Muscle of leg (tissue), 11 donors: Measurements from ENCODE around the gene PTPRG. TPM values are rescaled to one million over a fixed set of nuclear protein-coding genes. Genes with fewer than 3 reads are reported as not detected.

Experiments used
- DNase-seq: peaks from one replicate; pipeline ENCODE4 v3.0.0; 2013
- H3K27ac ChIP-seq: one replicate; pipeline ENCODE4 v1.5.1; 2013; ENCODE audit warnings: mild to moderate bottlenecking, low read length, control low read depth
- H3K27me3 ChIP-seq: one replicate; pipeline ENCODE4 v1.6.1; 2013; ENCODE audit warnings: low read length; ENCODE audit not compliant: control insufficient read depth, insufficient read depth
- H3K36me3 ChIP-seq: one replicate; pipeline ENCODE4 v1.6.1; 2013; ENCODE audit warnings: low read length; ENCODE audit not compliant: control insufficient read depth, insufficient read depth
- H3K4me1 ChIP-seq: one replicate; pipeline ENCODE4 v1.6.1; 2013; ENCODE audit warnings: low read length; ENCODE audit not compliant: control insufficient read depth, insufficient read depth
- H3K4me3 ChIP-seq: one replicate; pipeline ENCODE4 v1.5.1; 2013; ENCODE audit warnings: low read length, control low read depth
- H3K9me3 ChIP-seq: replicated peaks from 2 replicates; pipeline ENCODE4 v1.6.1; 2013; ENCODE audit warnings: low read depth, low read length; ENCODE audit not compliant: control insufficient read depth
- WGBS: methylation state at CpG from one replicate; pipeline ENCODE4 v1.1.5; 2013; ENCODE audit warnings: missing lambda C conversion rate; ENCODE audit not compliant: insufficient coverage; 5-methylcytosine and 5-hydroxymethylcytosine counted together
- polyA plus RNA-seq, 8 donors: library from polyadenylated mRNA; unstranded; fragments of 120-200 nt; gene quantifications; one replicate each; pipeline versions ENCODE4 v1.2.1 to v1.2.3, GENCODE V29; 2013; ENCODE audit warnings: inconsistent platforms in 1 of 8, low replicate concordance in 1 of 8; ENCODE audit not compliant: insufficient read length in 8 of 8, insufficient read depth in 1 of 8
- total RNA-seq: library from RNA; stranded (reverse); fragments of 120-200 nt; gene quantifications from one replicate; pipeline ENCODE4 v1.2.4, GENCODE V29; 2013

Gene PTPRG
- total and polyA plus RNA-seq, 9 donors = 15.7 to 45.7 (median 30.8) TPM

- WGBS = 60% methylated on average over 2 of the region's 4 CpGs
- H3K27ac ChIP-seq = no peak overlapping the region
- H3K27me3 ChIP-seq = no peaks in the 10 kb centered on the region
- DNase-seq = no peak
- no peaks in the 10 kb centered on the region for H3K9me3 ChIP-seq
- no peaks in the 10 kb centered on the region for H3K36me3 ChIP-seq
- H3K4me1 ChIP-seq = peaks cover 11% of the 10 kb centered on the region
- no peak overlapping the region for H3K4me3 ChIP-seq
These were observed 117.7 kb downstream of the PTPRG start for GRCh38 chr3:61679026-61679425.

GRCh38 chr3:61680617-61681016, 119.2 kb downstream of the PTPRG start:
- no peak for DNase-seq
- no peaks in the 10 kb centered on the region for H3K9me3 ChIP-seq
- no peak overlapping the region for H3K27ac ChIP-seq
- H3K36me3 ChIP-seq = no peaks in the 10 kb centered on the region
- H3K4me1 ChIP-seq = peaks cover 20% of the 10 kb centered on the region
- H3K27me3 ChIP-seq = no peaks in the 10 kb centered on the region
- no peak overlapping the region for H3K4me3 ChIP-seq
- 83% methylated on average over 1 of the region's 3 CpGs for WGBS

DNA sequence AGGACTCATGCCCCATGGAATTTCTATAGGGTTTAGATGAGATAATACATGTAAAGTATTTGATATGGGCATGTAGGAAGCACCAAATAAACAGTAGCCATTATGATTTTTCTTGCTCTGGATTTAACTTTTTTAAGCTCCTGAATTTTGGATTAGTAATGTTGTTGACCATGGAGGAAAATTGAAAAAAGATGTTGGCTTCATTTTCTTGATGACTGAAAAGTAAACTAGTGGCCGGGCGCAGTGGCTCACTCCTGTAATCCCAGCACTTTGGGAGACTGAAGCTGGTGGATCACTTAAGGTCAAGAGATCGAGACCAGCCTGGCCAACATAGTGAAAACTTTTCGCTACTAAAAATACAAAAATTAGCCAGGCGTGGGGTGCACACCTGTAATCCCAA, 120.3 kb downstream of the PTPRG start:
- Histone ChIP-seq H3K4me1 (peaks cover 28% of the 10 kb centered on the region), H3K9me3 (no peaks in the 10 kb centered on the region), H3K27me3 (no peaks in the 10 kb centered on the region), H3K36me3 (no peaks in the 10 kb centered on the region), H3K4me3 (no peak overlapping the region), H3K27ac (no peak overlapping the region)
- WGBS = 88% methylated on average over 2 of the region's 5 CpGs
- DNase-seq = no peak

DNA sequence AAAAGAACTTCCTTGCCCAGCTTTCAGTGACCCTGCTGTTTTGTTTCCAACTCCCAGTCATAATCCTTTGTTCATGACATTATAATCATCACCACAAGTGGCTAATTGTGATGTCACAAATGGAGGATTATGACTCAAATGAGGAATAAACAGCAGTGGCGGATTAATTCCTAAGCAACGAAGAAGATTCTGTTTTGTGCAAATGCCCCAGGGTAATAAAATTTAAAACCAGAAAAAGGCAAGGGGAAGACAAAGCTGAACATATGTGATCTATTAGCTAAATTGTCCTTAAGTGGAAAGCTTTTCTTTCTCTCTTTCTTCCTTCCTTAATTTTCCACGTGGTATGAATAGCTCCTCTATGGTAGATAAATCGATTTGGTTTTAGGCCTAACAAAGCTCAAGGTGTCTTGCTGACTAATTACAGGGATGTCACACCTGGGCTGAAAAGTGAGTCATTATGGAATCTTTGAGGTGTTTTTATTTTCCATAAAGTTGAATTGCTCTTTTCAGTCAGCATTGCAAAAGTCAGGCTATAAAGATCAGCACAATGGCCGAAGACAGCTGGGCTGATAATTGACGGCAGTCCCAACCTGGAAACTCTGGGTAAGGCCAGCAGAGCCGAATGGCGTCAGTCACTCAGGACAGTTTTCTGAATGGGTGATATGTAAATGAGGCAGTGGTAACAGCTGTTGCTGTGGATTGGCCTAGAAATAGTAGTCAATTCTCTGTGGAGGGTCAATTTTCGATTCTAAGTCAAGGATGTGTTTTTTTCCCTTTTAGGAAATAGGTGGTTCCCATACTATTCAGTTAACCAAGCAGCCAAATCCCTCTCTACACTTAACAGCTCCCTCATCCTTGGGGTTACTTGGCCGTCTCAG, 121.5 kb downstream of the PTPRG start:
- peaks cover 29% of the 10 kb centered on the region for H3K4me1 ChIP-seq
- peak; percentile 94 for DNase-seq
- no peak overlapping the region for H3K4me3 ChIP-seq
- H3K36me3 ChIP-seq = no peaks in the 10 kb centered on the region
- no peaks in the 10 kb centered on the region for H3K9me3 ChIP-seq
- 45% methylated on average over 7 of the region's 10 CpGs for WGBS
- H3K27me3 ChIP-seq = no peaks in the 10 kb centered on the region
- H3K27ac ChIP-seq = peak overlapping the region; percentile 85

DNA sequence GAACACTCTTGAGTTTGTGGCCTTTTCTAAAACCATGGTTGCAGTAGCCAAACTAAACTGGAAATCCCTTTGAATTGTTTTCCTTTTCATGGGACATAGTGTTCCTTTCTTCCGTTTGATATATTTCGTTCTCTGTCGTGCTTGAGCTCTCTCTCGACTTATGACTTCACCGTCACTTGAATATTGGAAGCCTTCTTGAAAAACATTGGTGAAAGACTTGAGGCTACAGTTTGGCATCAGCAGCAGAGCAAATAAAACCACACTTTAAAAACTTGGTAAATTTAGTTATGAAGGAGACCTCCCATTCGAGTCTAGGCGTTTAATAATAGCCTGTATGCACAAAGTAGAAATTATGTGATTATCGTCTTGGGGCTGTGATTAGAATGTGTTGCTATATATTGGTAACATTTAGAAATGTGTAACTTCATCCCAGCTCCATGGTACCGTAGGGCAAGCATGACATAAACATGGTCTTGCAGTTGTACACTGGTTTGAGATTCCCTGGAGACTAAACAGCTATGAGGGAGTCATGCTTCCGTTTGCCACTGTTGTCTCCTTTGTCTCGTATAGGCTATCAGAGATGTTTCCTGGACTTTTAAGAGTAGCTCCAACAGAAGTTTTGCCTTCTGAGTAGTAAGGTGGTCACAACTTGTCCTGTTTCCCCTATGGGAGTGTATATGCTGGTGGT, 122.3 kb downstream of the PTPRG start:
- 50% methylated on average over 1 of the region's 11 CpGs for WGBS
- Histone ChIP-seq H3K4me1 (peaks cover 37% of the 10 kb centered on the region), H3K36me3 (no peaks in the 10 kb centered on the region), H3K9me3 (no peaks in the 10 kb centered on the region), H3K27me3 (no peaks in the 10 kb centered on the region), H3K4me3 (no peak overlapping the region), H3K27ac (peak overlapping the region; percentile 85)
- peak; percentile 39 for DNase-seq

DNA sequence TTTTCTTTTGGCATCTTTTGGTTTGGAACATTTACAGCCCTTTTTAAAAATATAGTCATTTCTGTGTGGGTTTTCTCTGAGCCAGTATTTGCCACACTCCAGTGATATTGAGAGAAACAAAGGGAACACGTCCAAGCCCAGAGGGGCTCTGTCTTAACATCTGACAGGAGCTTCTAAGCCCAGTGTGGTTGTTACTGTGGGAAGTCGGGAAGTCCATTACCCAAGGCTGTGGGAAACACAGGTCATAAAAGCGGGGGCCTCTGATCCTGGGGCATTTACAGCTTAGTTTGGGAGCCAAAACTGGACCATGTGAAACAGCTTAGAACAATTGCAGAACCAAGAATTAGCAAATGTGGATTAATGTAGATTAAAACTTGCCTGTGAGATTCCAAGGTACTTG, 123.0 kb downstream of the PTPRG start:
- Histone ChIP-seq H3K4me1 (peaks cover 39% of the 10 kb centered on the region), H3K27ac (peak overlapping the region; percentile 85), H3K9me3 (no peaks in the 10 kb centered on the region), H3K27me3 (no peaks in the 10 kb centered on the region), H3K36me3 (no peaks in the 10 kb centered on the region), H3K4me3 (no peak overlapping the region)
- WGBS = 68% methylated on average over 2 of the region's 3 CpGs
- DNase-seq = no peak

DNA sequence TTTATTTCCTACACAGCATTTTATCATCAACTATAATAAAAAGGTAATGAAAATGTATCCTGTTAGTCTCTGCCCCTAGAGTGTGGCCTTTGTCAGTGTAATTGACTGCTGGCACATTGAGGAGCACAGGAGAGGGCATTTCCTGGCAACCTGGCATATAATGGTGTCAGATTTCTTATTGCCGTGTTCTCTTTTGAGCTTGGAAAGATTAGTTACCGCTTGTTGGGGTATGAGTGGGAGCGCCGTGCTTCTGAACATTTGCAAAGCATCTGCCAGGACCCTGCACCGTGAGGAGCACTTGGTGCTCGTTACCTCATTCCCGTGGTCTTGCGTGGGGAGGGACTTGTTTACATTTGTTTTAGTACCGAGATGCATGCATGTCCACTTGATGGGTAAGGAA, 124.4 kb downstream of the PTPRG start:
- Histone ChIP-seq H3K36me3 (peaks cover 2% of the 10 kb centered on the region), H3K4me1 (peaks cover 37% of the 10 kb centered on the region), H3K27ac (no peak overlapping the region), H3K27me3 (no peaks in the 10 kb centered on the region), H3K9me3 (no peaks in the 10 kb centered on the region), H3K4me3 (no peak overlapping the region)
- DNase-seq = no peak
- WGBS = 65% methylated on average over 6 of the region's 9 CpGs

DNA sequence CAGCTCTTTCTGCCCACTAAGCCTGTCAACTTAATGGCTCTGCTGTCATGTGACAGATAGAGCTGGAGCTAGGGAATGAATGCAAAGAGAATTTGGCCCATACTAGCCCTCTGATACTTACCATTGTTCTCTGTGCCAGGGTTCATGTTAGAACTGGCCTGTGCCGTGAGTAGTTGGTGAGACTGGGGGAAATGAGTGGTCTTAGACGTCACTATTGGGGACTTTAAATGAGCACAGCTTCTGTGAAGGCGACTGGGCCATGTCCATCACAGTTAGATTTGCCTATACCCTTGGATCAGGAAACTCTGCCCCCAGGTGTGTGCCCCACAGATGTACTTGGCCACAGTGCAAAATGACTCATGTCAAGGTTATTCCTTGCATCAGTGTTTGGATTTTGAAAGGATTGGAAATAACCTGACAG, 124.9 kb downstream of the PTPRG start:
- no peak overlapping the region for H3K4me3 ChIP-seq
- 73% methylated on average over 2 of the region's 3 CpGs for WGBS
- peaks cover 2% of the 10 kb centered on the region for H3K36me3 ChIP-seq
- no peak for DNase-seq
- no peaks in the 10 kb centered on the region for H3K9me3 ChIP-seq
- H3K27me3 ChIP-seq = no peaks in the 10 kb centered on the region
- H3K27ac ChIP-seq = no peak overlapping the region
- H3K4me1 ChIP-seq = peaks cover 37% of the 10 kb centered on the region

DNA sequence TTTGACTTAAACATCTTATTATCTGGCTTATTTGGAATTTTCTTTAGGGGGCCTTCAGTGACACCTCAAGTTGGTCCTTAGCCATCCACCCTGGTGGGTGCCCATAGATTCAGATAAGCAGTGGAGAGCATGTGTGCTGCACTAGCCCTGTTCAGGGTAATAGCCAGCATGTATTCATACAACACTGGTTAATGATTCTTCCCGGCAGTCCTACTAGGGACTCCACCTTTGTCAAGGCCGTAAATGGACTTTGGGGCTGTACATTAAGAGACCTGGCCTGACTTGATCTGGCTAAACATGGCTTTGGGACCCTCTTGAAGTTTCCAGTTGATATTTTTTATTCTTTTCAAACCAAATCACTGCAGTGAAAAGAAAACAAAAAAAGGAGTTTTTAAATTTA, 125.8 kb downstream of the PTPRG start:
- Histone ChIP-seq H3K4me3 (no peak overlapping the region), H3K4me1 (peaks cover 37% of the 10 kb centered on the region), H3K9me3 (no peaks in the 10 kb centered on the region), H3K36me3 (peaks cover 2% of the 10 kb centered on the region), H3K27ac (no peak overlapping the region), H3K27me3 (no peaks in the 10 kb centered on the region)
- 75% methylated on average over 1 of the region's 2 CpGs for WGBS
- DNase-seq = no peak

GRCh38 chr3:61687663-61688306, 126.4 kb downstream of the PTPRG start:
- Histone ChIP-seq H3K4me1 (peaks cover 37% of the 10 kb centered on the region), H3K9me3 (no peaks in the 10 kb centered on the region), H3K27me3 (no peaks in the 10 kb centered on the region), H3K4me3 (no peak overlapping the region), H3K27ac (no peak overlapping the region), H3K36me3 (peaks cover 2% of the 10 kb centered on the region)
- no CpG with 5 or more reads among the region's 5 CpGs for WGBS
- DNase-seq = no peak
